GM18526 (cell line): ENCODE data around the gene FAHD2A.

ENCODE experiments used
- POLR2A ChIP-seq: IDR thresholded peaks from 3 replicates; pipeline ENCODE4 v1.6.1; 2011; ENCODE audit not compliant: insufficient read length; ENCODE audit errors: extremely low read depth

Gene FAHD2A

DNA sequence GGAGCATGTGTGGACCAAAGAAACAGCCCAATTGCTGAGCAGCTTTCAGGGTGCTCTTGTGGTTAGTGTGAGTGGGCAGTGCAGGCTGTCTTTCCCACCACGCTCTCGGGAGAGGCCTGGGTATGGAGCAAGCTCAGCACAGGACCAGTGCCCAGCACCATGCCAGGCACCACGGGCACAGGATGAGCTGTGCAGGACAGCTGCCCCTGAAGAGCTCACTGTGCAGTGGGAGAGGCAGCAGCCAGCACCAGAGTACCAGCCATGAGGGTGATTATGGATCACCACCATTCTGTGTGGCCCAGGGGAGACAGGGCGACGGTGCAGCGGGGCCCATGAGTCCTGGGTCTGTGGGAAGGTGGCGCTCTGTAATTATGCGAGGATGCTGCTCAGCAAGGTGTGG lies 29.7 kb upstream of the FAHD2A start:
- TF ChIP-seq POLR2A = no peak

GRCh38 chr2:95374029-95374428 lies 28.5 kb upstream of the FAHD2A start:
- TF ChIP-seq POLR2A = no peak

GRCh38 chr2:95374451-95374920 lies 28.0 kb upstream of the FAHD2A start:
- TF ChIP-seq POLR2A = no peak

DNA sequence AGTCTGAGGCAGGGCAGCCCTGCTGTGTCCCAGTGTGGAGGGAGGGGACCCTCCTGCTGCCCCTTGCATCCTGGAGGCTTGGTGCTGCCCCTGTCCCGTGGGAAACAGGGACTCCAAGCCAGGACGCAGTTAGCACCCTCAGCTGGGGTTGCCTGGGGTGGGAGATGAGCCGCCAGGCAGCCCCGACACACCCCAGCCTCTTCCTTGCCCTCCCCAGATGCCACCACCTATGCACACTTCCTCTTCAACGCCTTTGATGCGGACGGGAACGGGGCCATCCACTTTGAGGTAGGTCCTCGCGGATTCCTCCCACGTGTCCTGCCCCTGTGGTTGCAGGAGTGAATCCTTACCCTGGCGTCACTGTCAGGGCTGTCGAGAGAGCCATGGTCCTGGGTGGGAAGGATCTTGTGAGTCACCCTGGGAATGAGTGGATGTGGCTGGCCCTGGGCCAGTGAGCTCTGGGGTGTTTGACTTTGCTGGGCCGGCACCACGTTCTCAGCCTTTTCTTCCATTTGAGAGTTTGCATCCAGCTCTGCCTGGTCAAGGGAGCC lies 27.5 kb upstream of the FAHD2A start:
- no peak for TF ChIP-seq POLR2A

DNA sequence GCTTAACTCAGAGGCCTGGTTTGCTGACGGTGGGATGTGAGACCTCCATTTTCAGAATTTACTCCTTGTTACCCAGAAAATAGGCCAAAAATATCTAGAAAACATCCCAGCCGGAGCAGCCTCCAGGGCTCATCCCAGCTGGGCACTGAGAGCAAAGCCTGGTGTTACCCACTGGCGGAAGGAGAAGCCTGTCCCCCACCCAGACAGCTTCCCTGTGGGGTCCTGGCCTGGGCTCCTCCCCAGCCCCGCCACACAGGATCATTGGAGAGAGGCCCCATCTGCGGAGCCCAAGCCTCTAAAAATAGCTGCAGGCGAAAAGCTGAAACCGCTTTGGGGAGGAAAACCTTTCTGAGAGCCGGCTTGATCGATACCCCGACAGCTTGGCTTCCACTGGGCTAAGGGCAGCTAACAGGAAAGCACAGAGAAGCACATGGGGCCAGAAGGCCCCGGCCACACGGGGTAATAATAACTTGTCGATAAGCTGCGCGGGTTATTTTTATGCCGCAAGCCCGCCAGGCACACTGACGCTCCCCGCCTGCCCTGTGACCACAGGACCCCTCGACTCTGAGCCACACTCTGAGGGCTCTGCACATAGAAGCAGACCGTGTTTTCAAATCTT lies 26.9 kb upstream of the FAHD2A start:
- TF ChIP-seq POLR2A = no peak

DNA sequence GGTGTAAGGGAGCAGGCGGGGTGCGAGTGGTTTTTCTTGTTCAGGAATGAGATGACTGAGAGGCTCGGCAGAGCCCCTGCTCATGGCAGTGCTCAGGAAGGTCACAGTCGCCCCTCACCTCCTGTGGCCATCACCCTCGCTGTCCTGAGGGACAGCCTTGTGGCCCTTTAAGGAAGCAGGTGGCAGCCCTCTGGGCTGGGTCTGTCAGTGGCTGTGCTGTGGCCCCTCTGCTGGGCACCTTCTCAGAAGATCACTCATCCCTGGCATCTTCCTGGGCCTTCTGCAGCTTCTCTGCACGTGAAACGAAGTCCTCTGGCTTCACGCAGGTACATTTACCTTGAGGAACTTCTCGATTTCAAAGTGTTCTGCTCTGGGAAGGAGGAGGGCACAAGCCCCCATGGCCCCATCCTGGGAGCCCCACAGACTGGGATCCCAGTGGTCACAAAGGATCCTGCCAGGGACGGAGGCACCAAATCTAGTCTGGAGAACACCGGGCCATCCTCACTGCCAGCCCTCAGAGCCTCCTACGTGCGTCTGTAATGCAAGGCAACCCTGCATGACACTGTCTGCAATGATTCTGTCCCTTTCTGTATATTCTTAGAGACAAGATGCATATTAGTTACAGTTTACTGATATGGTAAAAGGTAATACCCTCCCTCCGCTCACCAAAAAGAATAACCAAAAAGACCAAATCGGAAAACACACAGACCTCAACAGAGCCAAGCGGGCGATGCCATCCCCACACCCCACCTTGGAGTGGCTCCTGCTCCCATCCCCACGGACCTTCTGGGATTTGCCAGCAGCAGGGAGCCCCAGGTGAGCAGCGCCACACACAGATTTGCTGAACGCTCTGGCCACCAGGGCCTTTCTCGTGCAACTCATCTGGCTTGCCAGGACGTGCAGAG lies 25.9 kb upstream of the FAHD2A start:
- TF ChIP-seq POLR2A = no peak

DNA sequence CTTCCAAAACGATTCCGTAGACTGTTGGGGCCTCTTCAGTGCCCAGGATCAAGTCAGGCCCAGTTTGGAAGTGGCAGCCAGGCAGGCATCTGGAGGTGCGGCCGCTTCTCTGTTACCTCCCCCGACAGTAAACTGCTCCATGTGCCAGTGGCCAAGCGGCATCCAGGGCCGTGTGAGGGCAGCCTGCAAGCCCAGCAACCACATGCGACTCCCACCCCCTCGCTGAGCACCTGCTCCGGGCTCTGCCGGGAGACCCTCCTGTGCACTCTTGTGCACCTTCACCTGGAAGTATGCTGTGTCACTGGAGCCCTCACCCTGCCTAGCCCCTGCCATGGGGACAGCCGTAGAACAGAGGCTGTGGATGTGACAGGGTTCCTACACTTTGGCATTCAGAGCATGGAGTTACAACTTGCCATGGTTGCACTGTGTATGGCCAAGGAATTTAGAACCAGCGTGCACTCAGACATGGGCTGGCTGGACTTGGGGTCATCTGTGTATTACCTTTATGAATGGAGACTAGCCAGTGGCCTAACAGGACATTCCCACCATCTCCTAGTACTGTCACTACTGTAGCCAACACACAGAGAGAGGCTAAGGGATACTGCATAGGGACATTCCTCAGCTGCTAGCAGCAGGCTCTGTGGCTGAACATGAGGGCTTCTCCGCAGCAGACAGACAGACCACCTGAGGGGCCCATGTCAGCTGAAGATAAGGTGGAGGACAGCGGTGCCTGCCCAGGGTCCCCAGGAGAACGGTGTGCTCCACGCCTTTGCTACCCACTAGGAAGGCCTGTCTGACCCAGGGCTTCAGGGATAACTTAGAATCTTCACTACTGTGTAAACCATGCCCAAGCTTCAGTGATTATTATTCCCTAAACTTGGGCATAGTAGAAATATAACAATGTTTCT lies 25.0 kb upstream of the FAHD2A start:
- TF ChIP-seq POLR2A = no peak

- TF ChIP-seq POLR2A = no peak
Measured at GRCh38 chr2:95379371-95379831, 23.1 kb upstream of the FAHD2A start.

- no peak for TF ChIP-seq POLR2A
Measured at GRCh38 chr2:95380280-95380679, 22.2 kb upstream of the FAHD2A start.

DNA sequence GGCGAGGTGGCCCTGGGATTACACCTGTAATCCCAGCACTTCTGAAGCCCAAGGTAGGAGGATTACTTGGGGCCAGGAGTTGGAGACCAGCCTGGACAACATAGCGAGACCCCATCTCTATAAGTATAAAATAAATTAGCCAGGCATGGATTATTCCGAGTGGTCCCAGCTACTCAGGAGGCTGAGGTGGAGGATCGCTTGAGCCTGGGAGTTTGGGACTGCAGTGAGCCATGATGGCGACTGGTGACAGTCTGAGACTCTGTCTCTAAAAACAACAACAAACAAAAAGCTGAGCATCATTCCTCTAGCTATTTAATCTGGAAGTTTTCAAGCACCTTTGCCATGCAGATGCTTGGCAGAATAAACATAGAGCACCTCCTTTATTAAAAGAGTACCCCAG lies 21.8 kb upstream of the FAHD2A start:
- TF ChIP-seq POLR2A = no peak

- no peak for TF ChIP-seq POLR2A
Measured at GRCh38 chr2:95381212-95382191, 21.0 kb upstream of the FAHD2A start.

DNA sequence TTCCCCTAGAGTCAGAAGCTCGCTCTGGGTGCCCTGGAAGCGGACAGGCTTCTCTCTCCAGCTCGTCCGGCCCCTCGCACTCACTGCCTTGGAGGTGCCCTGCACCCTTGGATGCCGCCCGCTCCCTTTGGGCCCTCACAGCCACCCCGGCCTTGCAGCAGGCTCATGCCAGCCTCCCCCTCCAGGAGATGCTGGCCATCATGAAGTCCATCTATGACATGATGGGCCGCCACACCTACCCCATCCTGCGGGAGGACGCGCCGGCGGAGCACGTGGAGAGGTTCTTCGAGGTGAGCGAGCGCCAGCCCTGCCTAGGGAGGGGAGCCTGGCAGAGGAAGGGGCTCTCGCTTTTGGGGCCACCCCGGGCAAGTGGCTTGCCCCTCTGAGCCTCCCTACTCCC lies 20.3 kb upstream of the FAHD2A start:
- no peak for TF ChIP-seq POLR2A

GRCh38 chr2:95382686-95383634 lies 19.5 kb upstream of the FAHD2A start:
- no peak for TF ChIP-seq POLR2A

GRCh38 chr2:95383635-95384027 lies 18.9 kb upstream of the FAHD2A start:
- TF ChIP-seq POLR2A = no peak
